ENCODE data around the gene GAS2. TPM values are rescaled to one million over a fixed set of nuclear protein-coding genes. Genes with fewer than 3 reads are reported as not detected.

Gene GAS2
- polyA plus RNA-seq, 1 donor from 2014 or later, result 8.0 TPM

- Histone ChIP-seq H3K36me3 (ENCODE audit: insufficient read depth, low read length) (no peaks in the 10 kb centered on the region), H3K4me2 (ENCODE audit: low read length) (no peak overlapping the region), H3K9me3 (ENCODE audit: low read length) (no peaks in the 10 kb centered on the region), H3F3A (ENCODE audit: insufficient read depth, low read length, poor library complexity, severe bottlenecking) (no peaks in the 10 kb centered on the region), H4K20me1 (ENCODE audit: insufficient read depth) (no peaks in the 10 kb centered on the region), H3K9me2 (ENCODE audit: insufficient read depth, low read length) (no peaks in the 10 kb centered on the region), H3K4me3 (ENCODE audit: low read length) (no peak overlapping the region), H3K27ac (ENCODE audit: low read length) (no peak overlapping the region), H2AFZ (ENCODE audit: low read depth, low read length) (no peak overlapping the region), H3K79me2 (replicated peaks; ENCODE audit: insufficient read depth, low read length) (no peaks in the 10 kb centered on the region), H3K27me3 (ENCODE audit: insufficient read depth, low read depth, low read length) (no peaks in the 10 kb centered on the region), H3K9ac (ENCODE audit: low read length) (no peak overlapping the region)
- TF ChIP-seq MXI1 (conservative IDR thresholded peaks at IDR 0.05; ENCODE audit: poor library complexity, severe bottlenecking), result no peak
- TF ChIP-seq SMC3 (conservative IDR thresholded peaks at IDR 0.05; ENCODE audit: poor library complexity), result no peak
- TF ChIP-seq RAD21 (conservative IDR thresholded peaks at IDR 0.05), result no peak
- no peak for TF ChIP-seq TAF1 (IDR thresholded peaks at IDR 0.05; ENCODE audit: low read depth)
- TF ChIP-seq CTCF (IDR thresholded peaks at IDR 0.05; ENCODE audit: poor library complexity, severe bottlenecking), result no peak
- no peak for TF ChIP-seq EP300 (conservative IDR thresholded peaks at IDR 0.05; ENCODE audit: poor library complexity, severe bottlenecking)
- TF ChIP-seq, protein P1, sequence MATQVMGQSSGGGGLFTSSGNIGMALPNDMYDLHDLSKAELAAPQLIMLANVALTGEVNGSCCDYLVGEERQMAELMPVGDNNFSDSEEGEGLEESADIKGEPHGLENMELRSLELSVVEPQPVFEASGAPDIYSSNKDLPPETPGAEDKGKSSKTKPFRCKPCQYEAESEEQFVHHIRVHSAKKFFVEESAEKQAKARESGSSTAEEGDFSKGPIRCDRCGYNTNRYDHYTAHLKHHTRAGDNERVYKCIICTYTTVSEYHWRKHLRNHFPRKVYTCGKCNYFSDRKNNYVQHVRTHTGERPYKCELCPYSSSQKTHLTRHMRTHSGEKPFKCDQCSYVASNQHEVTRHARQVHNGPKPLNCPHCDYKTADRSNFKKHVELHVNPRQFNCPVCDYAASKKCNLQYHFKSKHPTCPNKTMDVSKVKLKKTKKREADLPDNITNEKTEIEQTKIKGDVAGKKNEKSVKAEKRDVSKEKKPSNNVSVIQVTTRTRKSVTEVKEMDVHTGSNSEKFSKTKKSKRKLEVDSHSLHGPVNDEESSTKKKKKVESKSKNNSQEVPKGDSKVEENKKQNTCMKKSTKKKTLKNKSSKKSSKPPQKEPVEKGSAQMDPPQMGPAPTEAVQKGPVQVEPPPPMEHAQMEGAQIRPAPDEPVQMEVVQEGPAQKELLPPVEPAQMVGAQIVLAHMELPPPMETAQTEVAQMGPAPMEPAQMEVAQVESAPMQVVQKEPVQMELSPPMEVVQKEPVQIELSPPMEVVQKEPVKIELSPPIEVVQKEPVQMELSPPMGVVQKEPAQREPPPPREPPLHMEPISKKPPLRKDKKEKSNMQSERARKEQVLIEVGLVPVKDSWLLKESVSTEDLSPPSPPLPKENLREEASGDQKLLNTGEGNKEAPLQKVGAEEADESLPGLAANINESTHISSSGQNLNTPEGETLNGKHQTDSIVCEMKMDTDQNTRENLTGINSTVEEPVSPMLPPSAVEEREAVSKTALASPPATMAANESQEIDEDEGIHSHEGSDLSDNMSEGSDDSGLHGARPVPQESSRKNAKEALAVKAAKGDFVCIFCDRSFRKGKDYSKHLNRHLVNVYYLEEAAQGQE (IDR thresholded peaks at IDR 0.05; ENCODE audit: borderline replicate concordance), result no peak
- no peak for TF ChIP-seq EZH2 (IDR thresholded peaks at IDR 0.05; ENCODE audit: borderline replicate concordance, insufficient read depth, low read length, poor library complexity, severe bottlenecking)
- no peak for TF ChIP-seq POLR2AphosphoS5 (IDR thresholded peaks at IDR 0.05)
Observed at GRCh38 chr11:22846726-22847125, 180.3 kb downstream of the GAS2 start.

GRCh38 chr11:22851477-22851876 lies 185.1 kb downstream of the GAS2 start:
- H3F3A ChIP-seq (ENCODE audit: insufficient read depth, low read length, poor library complexity, severe bottlenecking), result no peaks in the 10 kb centered on the region
- H3K9ac ChIP-seq (ENCODE audit: low read length), result no peak overlapping the region
- no peaks in the 10 kb centered on the region for H3K9me3 ChIP-seq (ENCODE audit: low read length)
- no peaks in the 10 kb centered on the region for H4K20me1 ChIP-seq (ENCODE audit: insufficient read depth)
- H3K9me2 ChIP-seq (ENCODE audit: insufficient read depth, low read length), result no peaks in the 10 kb centered on the region
- H3K79me2 ChIP-seq (replicated peaks; ENCODE audit: insufficient read depth, low read length), result no peaks in the 10 kb centered on the region
- no peak overlapping the region for H3K4me3 ChIP-seq (ENCODE audit: low read length)
- no peak overlapping the region for H2AFZ ChIP-seq (ENCODE audit: low read depth, low read length)
- TF ChIP-seq EP300 (conservative IDR thresholded peaks at IDR 0.05; ENCODE audit: poor library complexity, severe bottlenecking), result no peak
- no peak for TF ChIP-seq SMC3 (conservative IDR thresholded peaks at IDR 0.05; ENCODE audit: poor library complexity)
- no peak for TF ChIP-seq TAF1 (IDR thresholded peaks at IDR 0.05; ENCODE audit: low read depth)
- TF ChIP-seq MXI1 (conservative IDR thresholded peaks at IDR 0.05; ENCODE audit: poor library complexity, severe bottlenecking), result no peak
- no peak for TF ChIP-seq EZH2 (IDR thresholded peaks at IDR 0.05; ENCODE audit: borderline replicate concordance, insufficient read depth, low read length, poor library complexity, severe bottlenecking)
- TF ChIP-seq RAD21 (conservative IDR thresholded peaks at IDR 0.05), result no peak
- no peak for TF ChIP-seq POLR2AphosphoS5 (IDR thresholded peaks at IDR 0.05)
- no peak for TF ChIP-seq CTCF (IDR thresholded peaks at IDR 0.05; ENCODE audit: poor library complexity, severe bottlenecking)
- TF ChIP-seq, protein P1 (IDR thresholded peaks at IDR 0.05; ENCODE audit: borderline replicate concordance), result no peak
- no peaks in the 10 kb centered on the region for H3K27me3 ChIP-seq (ENCODE audit: insufficient read depth, low read depth, low read length)
- no peak overlapping the region for H3K4me2 ChIP-seq (ENCODE audit: low read length)
- H3K36me3 ChIP-seq (ENCODE audit: insufficient read depth, low read length), result no peaks in the 10 kb centered on the region
- no peak overlapping the region for H3K27ac ChIP-seq (ENCODE audit: low read length)

Measured in neural cell (in vitro differentiated cells).